ENCODE results near the gene ELAVL2.

DNA sequence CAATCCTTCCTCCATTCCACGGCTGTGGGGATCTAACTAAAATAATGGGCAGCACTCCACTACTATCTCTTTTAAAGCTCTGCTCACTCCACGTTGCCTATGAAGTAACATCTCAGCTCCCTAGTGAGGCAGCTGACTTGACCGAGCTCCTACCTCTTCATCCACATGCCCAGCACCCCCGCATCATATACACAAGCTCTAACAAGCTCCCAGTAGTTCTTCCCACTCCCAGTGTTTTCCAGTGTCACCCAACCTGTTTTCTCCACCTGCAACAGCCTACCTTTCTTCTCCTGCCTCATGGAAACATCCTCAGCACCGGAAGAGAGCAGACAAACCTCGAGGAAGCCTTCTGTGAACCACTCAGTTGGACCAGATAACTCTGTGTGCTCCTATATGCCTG is 50.5 kb downstream of the ELAVL2 start:
- no peak for TF ChIP-seq CTCF (IDR thresholded peaks at IDR 0.05)
- TF ChIP-seq POLR2A (IDR thresholded peaks at IDR 0.05; ENCODE audit: low read length): no peak
- TF ChIP-seq PBX3 (IDR thresholded peaks at IDR 0.05): no peak
- TF ChIP-seq, protein P1, sequence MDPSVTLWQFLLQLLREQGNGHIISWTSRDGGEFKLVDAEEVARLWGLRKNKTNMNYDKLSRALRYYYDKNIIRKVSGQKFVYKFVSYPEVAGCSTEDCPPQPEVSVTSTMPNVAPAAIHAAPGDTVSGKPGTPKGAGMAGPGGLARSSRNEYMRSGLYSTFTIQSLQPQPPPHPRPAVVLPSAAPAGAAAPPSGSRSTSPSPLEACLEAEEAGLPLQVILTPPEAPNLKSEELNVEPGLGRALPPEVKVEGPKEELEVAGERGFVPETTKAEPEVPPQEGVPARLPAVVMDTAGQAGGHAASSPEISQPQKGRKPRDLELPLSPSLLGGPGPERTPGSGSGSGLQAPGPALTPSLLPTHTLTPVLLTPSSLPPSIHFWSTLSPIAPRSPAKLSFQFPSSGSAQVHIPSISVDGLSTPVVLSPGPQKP (IDR thresholded peaks at IDR 0.05; ENCODE audit: low read depth, low read length): no peak
- TF ChIP-seq HMGXB4 (CRISPR knock-in tag; IDR thresholded peaks at IDR 0.05; ENCODE audit: borderline replicate concordance): no peak
- TF ChIP-seq BHLHE40 (IDR thresholded peaks at IDR 0.05; ENCODE audit: low read depth, low read length): no peak
- TF ChIP-seq, protein P2, sequence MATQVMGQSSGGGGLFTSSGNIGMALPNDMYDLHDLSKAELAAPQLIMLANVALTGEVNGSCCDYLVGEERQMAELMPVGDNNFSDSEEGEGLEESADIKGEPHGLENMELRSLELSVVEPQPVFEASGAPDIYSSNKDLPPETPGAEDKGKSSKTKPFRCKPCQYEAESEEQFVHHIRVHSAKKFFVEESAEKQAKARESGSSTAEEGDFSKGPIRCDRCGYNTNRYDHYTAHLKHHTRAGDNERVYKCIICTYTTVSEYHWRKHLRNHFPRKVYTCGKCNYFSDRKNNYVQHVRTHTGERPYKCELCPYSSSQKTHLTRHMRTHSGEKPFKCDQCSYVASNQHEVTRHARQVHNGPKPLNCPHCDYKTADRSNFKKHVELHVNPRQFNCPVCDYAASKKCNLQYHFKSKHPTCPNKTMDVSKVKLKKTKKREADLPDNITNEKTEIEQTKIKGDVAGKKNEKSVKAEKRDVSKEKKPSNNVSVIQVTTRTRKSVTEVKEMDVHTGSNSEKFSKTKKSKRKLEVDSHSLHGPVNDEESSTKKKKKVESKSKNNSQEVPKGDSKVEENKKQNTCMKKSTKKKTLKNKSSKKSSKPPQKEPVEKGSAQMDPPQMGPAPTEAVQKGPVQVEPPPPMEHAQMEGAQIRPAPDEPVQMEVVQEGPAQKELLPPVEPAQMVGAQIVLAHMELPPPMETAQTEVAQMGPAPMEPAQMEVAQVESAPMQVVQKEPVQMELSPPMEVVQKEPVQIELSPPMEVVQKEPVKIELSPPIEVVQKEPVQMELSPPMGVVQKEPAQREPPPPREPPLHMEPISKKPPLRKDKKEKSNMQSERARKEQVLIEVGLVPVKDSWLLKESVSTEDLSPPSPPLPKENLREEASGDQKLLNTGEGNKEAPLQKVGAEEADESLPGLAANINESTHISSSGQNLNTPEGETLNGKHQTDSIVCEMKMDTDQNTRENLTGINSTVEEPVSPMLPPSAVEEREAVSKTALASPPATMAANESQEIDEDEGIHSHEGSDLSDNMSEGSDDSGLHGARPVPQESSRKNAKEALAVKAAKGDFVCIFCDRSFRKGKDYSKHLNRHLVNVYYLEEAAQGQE (IDR thresholded peaks at IDR 0.05): no peak
- no peak for TF ChIP-seq ZFP36 (IDR thresholded peaks at IDR 0.05; ENCODE audit: borderline replicate concordance, partially characterized antibody)
